Measurements from ENCODE around the gene RNF212. TPM values are rescaled to one million over a fixed set of nuclear protein-coding genes. Genes with fewer than 3 reads are reported as not detected.
"Not testable (repeated sequence)": the region's sequence is repeated elsewhere in the genome, so short reads cannot be mapped to it uniquely, and the experiment has no call there.

RNF212 gene
- total RNA-seq, 4 donors from 2014 or later, result 4.5 to 6.6 (median 5.4) TPM; not detected in 1

DNA sequence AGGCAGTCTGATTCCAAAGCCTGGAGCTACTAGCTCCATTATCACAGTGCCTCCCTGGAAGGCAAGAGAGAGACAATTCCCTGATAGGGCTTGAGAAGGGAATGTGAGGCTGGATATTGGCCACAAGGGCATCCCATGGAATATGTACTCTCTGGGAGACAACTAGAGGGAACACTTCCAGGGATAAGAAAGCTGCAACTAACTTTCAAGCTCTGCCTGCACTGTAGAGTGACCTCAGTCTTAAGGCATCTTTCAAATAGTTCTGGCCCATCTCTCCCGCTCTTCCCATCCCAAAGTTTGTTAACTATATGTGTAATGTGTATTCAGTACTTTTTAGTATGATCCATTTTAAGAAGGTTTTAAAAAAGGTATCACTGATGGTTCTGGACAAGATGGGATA, 13.1 kb upstream of the RNF212 start:
- Histone ChIP-seq H3K36me3 (no peaks in the 10 kb centered on the region), H3K4me1 (no peaks in the 10 kb centered on the region), H3K27me3 (no peaks in the 10 kb centered on the region), H3K27ac (no peak overlapping the region), H3K9me3 (no peaks in the 10 kb centered on the region), H3K4me3 (no peak overlapping the region)
- TF ChIP-seq CTCF (IDR thresholded peaks at IDR 0.05), result no peak
- no peak for TF ChIP-seq POLR2A (IDR thresholded peaks at IDR 0.05)
- no peak for DNase-seq

- not testable (repeated sequence) for H3K27ac ChIP-seq, H3K9me3 ChIP-seq, H3K4me1 ChIP-seq, H3K36me3 ChIP-seq, DNase-seq, H3K27me3 ChIP-seq, H3K4me3 ChIP-seq
These were observed 12.1 kb upstream of the RNF212 start for GRCh38 chr4:1125466-1125865.

- TF ChIP-seq POLR2A (IDR thresholded peaks at IDR 0.05) (no peak), CTCF (IDR thresholded peaks at IDR 0.05) (no peak)
These were observed 11.5 kb upstream of the RNF212 start for GRCh38 chr4:1124818-1125217.

GRCh38 chr4:1122505-1122904, 9.1 kb upstream of the RNF212 start:
- TF ChIP-seq CTCF (IDR thresholded peaks at IDR 0.05), result no peak
- no peaks in the 10 kb centered on the region for H3K27me3 ChIP-seq
- H3K4me1 ChIP-seq, result no peaks in the 10 kb centered on the region
- DNase-seq, result no peak
- no peaks in the 10 kb centered on the region for H3K36me3 ChIP-seq
- no peaks in the 10 kb centered on the region for H3K9me3 ChIP-seq
- peak overlapping the region in 1 of 4 donors; percentile 42 for H3K27ac ChIP-seq
- no peak overlapping the region for H3K4me3 ChIP-seq

More at GRCh38 chr4:1124818-1125217, 11.5 kb upstream of the RNF212 start:
- Histone ChIP-seq H3K4me1 (no peaks in the 10 kb centered on the region), H3K27ac (no peak overlapping the region), H3K27me3 (no peaks in the 10 kb centered on the region), H3K36me3 (no peaks in the 10 kb centered on the region), H3K9me3 (no peaks in the 10 kb centered on the region), H3K4me3 (no peak overlapping the region)
- no peak for DNase-seq

DNA sequence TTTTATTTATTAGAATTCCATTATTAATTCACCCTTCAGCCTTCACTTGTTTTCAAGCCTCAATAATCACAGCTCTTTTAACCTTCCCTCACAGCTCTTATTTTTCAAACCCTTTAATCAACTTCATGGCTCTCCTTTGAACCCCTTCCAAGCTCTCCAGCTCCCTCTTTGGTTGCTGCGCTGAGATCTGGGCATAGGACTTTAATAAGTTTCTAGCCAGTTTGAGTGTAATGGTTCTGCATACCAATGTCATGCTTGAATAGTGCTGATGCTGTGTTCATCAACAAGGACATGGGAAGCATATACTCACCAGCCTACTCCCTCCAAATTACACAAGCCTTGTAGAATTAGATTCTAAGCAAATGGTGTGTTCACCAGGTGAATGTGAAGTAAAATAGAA, 3.5 kb upstream of the RNF212 start:
- no peaks in the 10 kb centered on the region for H3K9me3 ChIP-seq
- H3K27me3 ChIP-seq, result no peaks in the 10 kb centered on the region
- no peak overlapping the region for H3K4me3 ChIP-seq
- H3K36me3 ChIP-seq, result no peaks in the 10 kb centered on the region
- no peaks in the 10 kb centered on the region for H3K4me1 ChIP-seq
- TF ChIP-seq CTCF (IDR thresholded peaks at IDR 0.05), result no peak
- no peak for TF ChIP-seq POLR2A (IDR thresholded peaks at IDR 0.05)
- H3K27ac ChIP-seq, result no peak overlapping the region
- no peak for DNase-seq

DNA sequence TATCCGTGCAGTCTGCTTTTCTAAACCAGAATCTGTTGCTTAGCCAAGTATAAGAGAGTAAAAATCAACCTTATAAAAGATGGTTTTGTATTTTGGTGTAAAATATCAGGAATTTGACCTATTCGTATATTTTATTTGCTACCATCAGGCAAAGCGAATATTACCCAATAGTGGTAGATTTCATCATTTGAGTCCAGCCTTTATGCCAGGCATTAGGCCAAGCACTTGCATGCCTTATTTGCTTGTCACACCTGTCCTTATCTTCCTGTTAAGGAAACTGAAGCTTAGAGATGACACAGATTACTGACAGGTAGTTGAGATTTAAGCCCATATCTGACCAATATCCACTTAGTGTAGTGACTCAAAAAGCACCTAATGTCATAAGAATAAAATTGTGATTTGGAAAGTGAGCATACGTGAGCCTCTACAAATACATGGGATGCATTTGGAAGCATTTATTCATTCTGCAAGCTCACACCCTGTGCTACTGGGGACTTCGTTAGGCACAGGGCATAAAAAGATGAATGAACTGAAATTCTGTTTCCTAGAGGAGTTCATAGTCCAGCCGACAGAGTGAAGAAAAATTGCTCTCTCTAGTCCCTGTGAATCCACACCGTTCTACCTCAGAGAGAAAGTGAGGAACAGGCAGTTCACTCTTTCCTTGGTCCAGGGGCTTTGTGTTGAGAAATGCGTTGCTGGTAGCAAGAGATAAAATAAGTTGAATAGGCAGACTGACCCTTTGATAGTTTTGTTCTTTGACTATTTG, 2.3 kb upstream of the RNF212 start:
- Histone ChIP-seq H3K4me3 (no peak overlapping the region), H3K27ac (peak overlapping the region in 1 of 4 donors; percentile 4), H3K4me1 (no peaks in the 10 kb centered on the region), H3K36me3 (no peaks in the 10 kb centered on the region), H3K27me3 (no peaks in the 10 kb centered on the region), H3K9me3 (no peaks in the 10 kb centered on the region)
- no peak for TF ChIP-seq POLR2A (IDR thresholded peaks at IDR 0.05)
- TF ChIP-seq CTCF (IDR thresholded peaks at IDR 0.05), result no peak
- DNase-seq, result no peak
